OCI-LY7 (cell line): ENCODE results near the gene LSM11. TPM values are rescaled to one million over a fixed set of nuclear protein-coding genes. Genes with fewer than 3 reads are reported as not detected.

Experiments
- BruUV-seq: library from RNA; stranded (reverse); fragments of 400-500 nt; replicated peaks from 2 replicates; lab custom pipeline; 2021; lab: Mats Ljungman, UMichigan
- CTCF ChIA-PET: fragments of 300-600 bp; sonication (Branson Sonifier 250); formaldehyde crosslinking; loops from one replicate; lab custom pipeline; 2022; ENCODE audit warnings: antibody characterized with exemption; ENCODE audit not compliant: unreplicated experiment; lab: Charles Lee
- POLR2A ChIA-PET: fragments of 300-600 bp; sonication (Branson Sonifier 250); formaldehyde crosslinking; loops from one replicate; lab custom pipeline; 2022; ENCODE audit warnings: antibody characterized with exemption; lab: Charles Lee
- DNase-seq: peaks from one replicate; pipeline ENCODE4 v3.0.0-alpha.2; 2015; ENCODE audit warnings: low spot score
- H2AFZ ChIP-seq: fragments of 200-600 bp; sonication (generic), shearing (Covaris generic); 2 replicates; pipeline ENCODE4 v1.6.1; 2014; ENCODE audit warnings: mild to moderate bottlenecking, antibody characterized with exemption, low read length, moderate library complexity
- H3K27ac ChIP-seq: fragments of 200-600 bp; sonication (generic); 2 replicates; pipeline ENCODE4 v1.5.1; 2014; ENCODE audit warnings: mixed run types, low read depth, mild to moderate bottlenecking, moderate library complexity, low read length, inconsistent platforms; ENCODE audit not compliant: poor library complexity, severe bottlenecking
- H3K36me3 ChIP-seq: fragments of 200-600 bp; sonication (generic); 2 replicates; pipeline ENCODE4 v1.6.1; 2014; ENCODE audit warnings: mild to moderate bottlenecking, antibody characterized with exemption, low read length, moderate library complexity, mixed read lengths; ENCODE audit not compliant: insufficient read depth
- H3K4me1 ChIP-seq: fragments of 200-600 bp; sonication (generic); 2 replicates; pipeline ENCODE4 v1.5.1; 2014; ENCODE audit warnings: mild to moderate bottlenecking, low read length; ENCODE audit not compliant: insufficient read depth, poor library complexity, severe bottlenecking
- H3K4me2 ChIP-seq: fragments of 200-600 bp; sonication (generic); 2 replicates; pipeline ENCODE4 v1.6.1; 2014; ENCODE audit warnings: mild to moderate bottlenecking, low read length
- H3K4me3 ChIP-seq: fragments of 200-600 bp; sonication (generic); 2 replicates; pipeline ENCODE4 v1.5.1; 2014; ENCODE audit warnings: mild to moderate bottlenecking, low read depth, low read length; ENCODE audit not compliant: poor library complexity, severe bottlenecking
- H3K79me2 ChIP-seq: fragments of 200-600 bp; sonication (generic); 2 replicates; pipeline ENCODE4 v1.6.1; 2016; ENCODE audit warnings: low read depth, mild to moderate bottlenecking, low read length, moderate library complexity, mixed read lengths; ENCODE audit not compliant: insufficient read depth
- H3K9me2 ChIP-seq: fragments of 200-600 bp; sonication (generic); 2 replicates; pipeline ENCODE4 v1.6.1; 2016; ENCODE audit warnings: mild to moderate bottlenecking, low read length, mixed read lengths; ENCODE audit not compliant: insufficient read depth
- H3K9me3 ChIP-seq: fragments of 200-600 bp; sonication (generic); 2 replicates; pipeline ENCODE4 v1.6.1; 2014; ENCODE audit warnings: mild to moderate bottlenecking, mixed run types, low read length, mixed read lengths
- H4K20me1 ChIP-seq: fragments of 200-600 bp; sonication (generic); 2 replicates; pipeline ENCODE4 v1.6.1; 2014; ENCODE audit warnings: mild to moderate bottlenecking, antibody characterized with exemption, low read length, moderate library complexity, mixed read lengths; ENCODE audit not compliant: insufficient read depth
- CTCF ChIP-seq: fragments of 200-600 bp; sonication (generic); conservative IDR thresholded peaks from 2 replicates; pipeline ENCODE4 v1.5.1; 2014; ENCODE audit warnings: mild to moderate bottlenecking, antibody characterized with exemption, low read length, moderate library complexity, mixed read lengths
- EZH2phosphoT487 ChIP-seq: fragments of 200-600 bp; sonication (generic); IDR thresholded peaks from 2 replicates; pipeline ENCODE4 v1.6.1; 2018; ENCODE audit warnings: low read depth, borderline replicate concordance, mild to moderate bottlenecking, mixed run types, antibody characterized with exemption, low read length, moderate library complexity, mixed read lengths
- intact Hi-C: fragments of 100-400 bp; cut with micrococcal nuclease; formaldehyde crosslinking; loops from one replicate; pipeline ENCODE4 v1.10.0; 2022; ENCODE audit not compliant: unreplicated experiment
- total RNA-seq, 2 experiments: library from RNA; depleted of rRNA in 1 of 2; stranded (reverse); fragments of >200 nt in 1 of 2; shearing (Covaris generic) in 1 of 2; gene quantifications; 2 replicates each; pipeline ENCODE4 v1.2.3, GENCODE V29; 2014 to 2022

The LSM11 gene
- total RNA-seq, 2 experiments from 2014 or later, result 7.5 to 10.9 TPM

- H3K4me1 ChIP-seq, result peaks cover 19% of the 10 kb centered on the region
- H4K20me1 ChIP-seq, result no peaks in the 10 kb centered on the region
- H3K79me2 ChIP-seq, result no peaks in the 10 kb centered on the region
- H3K27ac ChIP-seq, result no peak overlapping the region
- H3K9me2 ChIP-seq, result no peaks in the 10 kb centered on the region
- intact Hi-C loops, result no loop called here
- ChIA-PET POLR2A (no interaction called here), CTCF (no interaction called here)
- H2AFZ ChIP-seq, result no peak overlapping the region
- H3K36me3 ChIP-seq, result no peaks in the 10 kb centered on the region
- no peak for TF ChIP-seq EZH2phosphoT487
- TF ChIP-seq CTCF, result no peak
- BruUV-seq, result no TSS peak
- DNase-seq, result no peak
- H3K4me3 ChIP-seq, result no peak overlapping the region
- H3K9me3 ChIP-seq, result no peaks in the 10 kb centered on the region
- H3K4me2 ChIP-seq, result no peak overlapping the region
These were observed 29.0 kb upstream of the LSM11 start for GRCh38 chr5:157714596-157714864.

- no TSS peak for BruUV-seq
- Histone ChIP-seq H3K27ac (no peak overlapping the region), H3K79me2 (no peaks in the 10 kb centered on the region), H3K36me3 (no peaks in the 10 kb centered on the region), H4K20me1 (no peaks in the 10 kb centered on the region), H3K4me3 (no peak overlapping the region), H3K9me2 (no peaks in the 10 kb centered on the region), H3K4me1 (peaks cover 19% of the 10 kb centered on the region), H2AFZ (peak overlapping the region; percentile 3; the same call in 1 of the 2 replicates), H3K9me3 (no peaks in the 10 kb centered on the region), H3K4me2 (no peak overlapping the region)
- DNase-seq, result peak; percentile 70
- POLR2A ChIA-PET, result interaction anchor here (0.7 to 3.2 kb wide), 10 partner anchors 10 to 610 kb away, joined by 3 to 15 read pairs (median 3); partner anchors contain the start of gene LSM11
- CTCF ChIA-PET, result interaction anchor here (0.6 to 1.6 kb wide), 7 partner anchors 24 to 286 kb away, joined by 3 to 5 read pairs (median 3); no protein-coding TSS in a partner anchor
- intact Hi-C loops, result loop anchor here (1.0 to 2.0 kb wide), 6 partner anchors 25 to 390 kb away; partner anchors contain the start of gene LSM11
- TF ChIP-seq EZH2phosphoT487, result no peak
- TF ChIP-seq CTCF, result peak; percentile 82
These were observed 25.0 kb upstream of the LSM11 start for GRCh38 chr5:157718519-157718918.

- intact Hi-C loops, result loop anchor here (2.0 kb wide), 3 partner anchors 148 to 242 kb away; no protein-coding TSS in a partner anchor
- Histone ChIP-seq H2AFZ (no peak overlapping the region), H3K4me2 (no peak overlapping the region), H4K20me1 (no peaks in the 10 kb centered on the region), H3K27ac (no peak overlapping the region), H3K4me3 (no peak overlapping the region), H3K36me3 (no peaks in the 10 kb centered on the region), H3K79me2 (no peaks in the 10 kb centered on the region), H3K4me1 (peaks cover 19% of the 10 kb centered on the region), H3K9me2 (no peaks in the 10 kb centered on the region), H3K9me3 (no peaks in the 10 kb centered on the region)
- no peak for TF ChIP-seq EZH2phosphoT487
- TF ChIP-seq CTCF, result no peak
- no TSS peak for BruUV-seq
- CTCF ChIA-PET, result interaction anchor here (0.6 to 1.4 kb wide), 6 partner anchors 24 to 240 kb away, joined by 3 to 4 read pairs (median 3); no protein-coding TSS in a partner anchor
- no peak for DNase-seq
- POLR2A ChIA-PET, result interaction anchor here (0.7 to 3.2 kb wide), 7 partner anchors 24 to 572 kb away, joined by 3 to 15 read pairs (median 3); partner anchors contain the start of gene LSM11
These were observed 24.3 kb upstream of the LSM11 start for GRCh38 chr5:157719245-157719644.
